Measurements from ENCODE around the gene GLT6D1.

GLT6D1 gene

DNA sequence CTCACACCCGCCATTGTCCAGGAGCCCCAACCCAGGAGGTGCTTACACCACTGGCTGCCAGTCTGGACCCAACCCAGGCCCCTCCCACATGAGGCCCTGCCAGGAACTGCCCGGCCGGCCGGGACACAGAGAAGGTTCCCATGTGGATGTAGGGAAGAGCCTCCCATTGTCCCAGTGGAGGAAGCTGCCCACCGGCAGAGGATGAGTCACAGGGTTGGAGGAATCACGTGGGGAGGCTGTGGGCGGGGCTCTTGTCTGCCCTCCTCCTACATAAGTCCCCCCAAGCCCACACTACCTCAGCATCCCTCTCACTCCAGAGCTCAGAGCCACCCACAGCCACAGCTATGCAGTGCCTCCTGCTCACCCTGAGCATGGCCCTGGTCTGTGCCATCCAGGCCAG is 51.7 kb downstream of the GLT6D1 start:
- no peak for DNase-seq (ENCODE audit: low read depth in 2 of 2, low spot score in 1 of 2)

DNA sequence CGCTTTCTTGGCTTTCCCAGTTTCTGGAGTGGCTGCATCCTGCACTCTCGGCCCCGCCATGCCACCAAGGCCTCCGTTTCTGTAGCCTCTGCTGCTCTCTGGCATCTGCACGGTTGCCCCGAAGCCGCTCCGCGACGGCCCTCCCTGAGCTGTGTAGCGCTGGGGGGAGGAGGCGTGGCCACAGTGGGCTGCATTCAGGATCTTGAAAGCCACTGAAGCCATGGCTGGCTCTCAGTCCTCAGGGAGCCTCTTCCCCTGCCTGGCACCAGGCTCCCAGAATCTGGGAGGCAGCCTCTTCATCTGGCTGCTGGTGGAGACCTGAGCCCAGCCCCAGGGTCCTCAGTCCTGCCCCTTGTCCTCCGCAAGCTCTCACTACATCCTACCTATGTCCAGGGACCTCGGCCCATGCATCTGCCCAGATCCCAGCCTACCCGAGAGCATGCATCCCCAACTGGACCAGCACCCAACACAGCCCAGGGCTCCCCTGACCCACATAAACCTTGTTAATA is 52.7 kb downstream of the GLT6D1 start:
- DNase-seq (ENCODE audit: low read depth in 2 of 2, low spot score in 1 of 2): no peak

DNA sequence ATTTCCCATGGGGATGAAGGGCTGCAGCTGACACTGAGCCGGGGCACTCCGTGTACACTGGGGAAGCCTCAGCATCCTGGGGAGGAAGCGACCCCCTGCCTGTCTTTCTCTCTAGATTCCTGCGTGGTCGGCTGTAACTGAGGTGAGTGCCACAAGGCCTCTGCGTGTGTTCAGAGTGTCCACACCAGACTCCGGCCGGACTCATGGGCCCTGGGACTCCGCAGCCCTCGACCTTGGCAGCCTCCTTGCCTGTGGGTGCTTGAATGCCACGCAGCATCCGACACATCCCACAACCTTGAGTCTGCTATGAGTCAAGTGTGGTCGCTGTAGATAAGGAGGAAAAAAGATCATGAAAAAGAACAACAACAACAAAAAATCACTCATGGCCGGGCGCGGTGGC is 54.4 kb downstream of the GLT6D1 start:
- DNase-seq (ENCODE audit: low read depth in 2 of 2, low spot score in 1 of 2): no peak

DNA sequence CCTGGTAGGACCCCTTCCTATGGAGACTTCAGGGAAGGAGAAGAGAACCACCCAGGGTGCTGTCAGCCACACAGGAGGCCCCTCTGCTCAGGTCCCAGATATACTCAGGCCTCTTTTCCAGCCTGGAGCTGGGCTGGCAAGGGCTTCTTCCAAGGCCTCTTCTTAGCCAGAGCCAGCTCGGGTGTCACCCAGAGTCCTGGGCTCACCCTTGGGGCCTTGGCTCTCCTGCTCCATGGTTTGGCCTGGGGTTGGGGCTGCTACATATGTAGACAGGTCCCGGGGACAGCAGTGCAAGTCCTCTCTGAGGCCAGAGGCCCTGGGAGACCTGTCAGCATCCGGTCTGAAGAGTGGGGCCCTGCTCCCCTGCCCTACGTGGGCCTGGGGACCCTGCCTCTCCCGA is 55.0 kb downstream of the GLT6D1 start:
- no peak for DNase-seq (ENCODE audit: low read depth in 2 of 2, low spot score in 1 of 2)

DNA sequence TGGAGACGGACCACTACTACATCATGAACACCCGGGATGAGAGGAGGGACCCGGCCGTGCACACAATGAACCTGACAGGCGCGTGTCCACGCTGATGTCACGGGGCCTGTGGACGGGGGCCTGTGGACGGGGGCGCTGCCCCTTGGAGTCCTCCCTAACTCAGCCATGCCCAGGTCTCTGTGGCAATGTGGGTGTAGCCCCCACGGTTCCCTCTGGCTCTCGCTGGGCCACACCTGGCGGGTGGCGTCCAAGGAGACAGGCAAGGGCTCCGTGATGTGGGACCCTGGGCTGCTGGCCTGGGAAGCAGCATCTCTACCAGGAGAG is 55.7 kb downstream of the GLT6D1 start:
- DNase-seq (ENCODE audit: low read depth in 2 of 2, low spot score in 1 of 2): no peak

DNA sequence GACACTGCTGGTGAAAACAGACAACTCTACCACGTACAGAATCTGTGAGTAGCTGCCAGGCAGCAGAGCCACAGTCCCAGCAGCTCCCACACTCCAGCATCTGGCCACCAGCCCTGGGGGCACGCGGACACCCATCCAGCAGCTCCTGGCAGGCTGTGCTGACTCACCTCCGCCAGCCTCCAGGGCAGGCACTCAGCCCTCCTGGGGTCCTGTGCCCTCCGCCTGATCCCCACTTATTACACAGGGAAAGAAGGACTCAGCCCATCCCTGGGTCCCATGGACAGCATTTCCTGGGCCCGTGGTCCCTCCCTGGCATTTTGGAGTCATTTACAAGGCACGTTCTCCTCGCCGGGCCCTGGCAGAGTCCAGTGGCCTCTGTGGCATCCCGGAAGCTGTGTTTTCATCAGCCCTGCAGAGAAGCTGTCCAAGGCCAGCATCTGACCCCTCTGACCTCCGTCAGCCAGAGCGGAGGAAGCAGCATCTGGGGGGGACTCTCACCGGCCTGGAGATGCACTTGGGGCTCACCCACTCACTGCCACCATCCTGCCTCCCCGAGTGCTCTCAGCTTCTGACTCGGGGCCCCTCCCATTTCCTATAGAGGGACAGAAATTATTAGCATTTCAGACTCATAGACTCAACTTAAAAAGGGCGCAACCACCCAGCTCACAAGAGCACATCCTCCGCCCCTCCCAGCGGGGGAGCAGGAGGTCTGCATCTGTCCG is 56.2 kb downstream of the GLT6D1 start:
- no peak for DNase-seq (ENCODE audit: low read depth in 2 of 2, low spot score in 1 of 2)

DNA sequence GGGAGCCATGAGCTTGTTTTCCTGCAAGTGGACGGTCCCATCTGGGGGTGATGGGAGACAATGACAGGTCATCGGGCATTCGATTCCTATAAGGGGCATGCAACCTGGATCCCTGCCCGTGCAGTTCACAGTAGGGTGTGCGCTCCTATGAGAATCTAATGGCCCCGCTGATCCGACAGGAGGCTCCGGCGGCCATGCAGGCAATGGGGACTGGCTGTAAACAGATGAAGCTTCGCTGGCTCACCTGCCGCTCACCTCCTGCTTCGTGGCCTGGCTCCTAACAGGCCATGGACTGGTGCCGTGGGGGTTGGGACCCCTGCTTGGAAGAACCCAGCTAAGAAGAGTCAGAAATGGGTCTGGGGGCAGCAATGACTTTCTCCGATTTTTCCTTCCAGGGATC is 56.8 kb downstream of the GLT6D1 start:
- DNase-seq (ENCODE audit: low read depth in 2 of 2, low spot score in 1 of 2): no peak

DNA sequence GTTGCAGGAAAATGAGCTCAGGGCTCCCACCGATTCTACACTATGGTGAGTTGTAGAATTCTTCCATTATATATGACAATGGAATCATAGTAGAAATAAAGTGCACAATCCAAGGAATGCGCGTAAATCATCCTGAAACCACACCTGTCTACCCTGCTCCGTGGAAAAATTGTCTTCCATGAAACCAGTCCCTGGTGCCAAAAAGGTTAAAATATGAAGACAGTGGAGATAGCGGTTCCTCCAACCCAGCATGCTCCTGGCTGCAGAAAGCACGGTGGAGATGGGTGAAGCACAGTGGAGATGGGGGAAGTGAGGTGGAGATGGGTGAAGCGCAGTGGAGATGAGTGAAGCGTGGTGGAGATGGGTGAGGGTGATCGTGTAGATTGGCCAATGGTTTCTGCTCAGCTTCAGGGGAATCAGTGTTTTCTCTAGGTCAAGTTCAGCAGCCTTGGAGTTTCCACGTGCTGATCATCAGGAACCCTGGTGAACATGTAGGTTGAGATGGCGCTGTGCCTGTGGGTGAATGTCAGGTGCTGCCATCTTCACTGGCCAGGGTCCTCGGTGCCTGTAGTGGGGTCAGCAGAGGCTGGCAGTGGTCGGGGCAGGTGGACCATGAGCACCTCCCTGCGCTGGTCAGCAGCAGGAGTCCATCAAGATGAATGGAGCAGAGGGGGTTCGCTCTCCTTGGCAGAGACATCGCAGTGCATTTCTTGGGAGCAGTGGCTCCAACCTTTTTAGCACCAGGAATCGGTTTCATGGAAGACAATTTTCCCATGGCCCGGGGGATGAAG is 57.5 kb downstream of the GLT6D1 start:
- DNase-seq (ENCODE audit: low read depth in 2 of 2, low spot score in 1 of 2): no peak

DNA sequence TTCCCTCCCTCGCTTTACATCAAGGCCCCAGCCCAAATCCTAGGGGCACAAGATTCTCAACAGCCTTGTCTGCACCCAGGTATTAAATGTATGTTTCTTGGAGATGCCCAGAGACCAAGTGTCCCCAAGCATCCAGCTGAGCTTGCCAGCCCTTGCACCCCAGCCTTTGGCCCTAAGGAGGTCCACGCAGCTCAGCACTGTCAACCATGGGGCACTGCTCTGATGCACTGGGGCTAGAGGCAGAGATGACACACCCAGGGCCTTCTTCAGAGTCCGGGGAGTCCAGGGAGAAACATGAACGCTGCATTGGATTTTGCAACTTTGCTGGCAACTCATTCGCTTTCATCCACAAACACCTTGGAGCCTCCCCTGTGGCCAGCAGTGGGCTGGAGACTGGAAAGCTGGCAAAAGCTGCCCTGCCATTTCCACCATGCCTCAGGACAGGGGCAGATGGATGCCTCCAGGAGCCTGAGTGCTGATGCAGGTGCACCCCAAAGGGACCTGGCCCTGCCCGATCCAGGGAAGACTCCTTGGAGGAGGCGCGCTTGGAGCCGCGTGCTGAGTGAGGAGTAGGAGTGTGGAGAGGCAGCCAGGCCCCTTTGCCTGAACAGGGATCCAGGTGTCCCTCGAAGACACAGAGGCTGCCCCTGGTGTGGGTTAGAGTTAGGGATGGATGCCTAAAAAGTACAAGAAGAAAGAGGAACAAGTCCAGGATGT is 58.5 kb downstream of the GLT6D1 start:
- DNase-seq (ENCODE audit: low read depth in 2 of 2, low spot score in 1 of 2): no peak

DNA sequence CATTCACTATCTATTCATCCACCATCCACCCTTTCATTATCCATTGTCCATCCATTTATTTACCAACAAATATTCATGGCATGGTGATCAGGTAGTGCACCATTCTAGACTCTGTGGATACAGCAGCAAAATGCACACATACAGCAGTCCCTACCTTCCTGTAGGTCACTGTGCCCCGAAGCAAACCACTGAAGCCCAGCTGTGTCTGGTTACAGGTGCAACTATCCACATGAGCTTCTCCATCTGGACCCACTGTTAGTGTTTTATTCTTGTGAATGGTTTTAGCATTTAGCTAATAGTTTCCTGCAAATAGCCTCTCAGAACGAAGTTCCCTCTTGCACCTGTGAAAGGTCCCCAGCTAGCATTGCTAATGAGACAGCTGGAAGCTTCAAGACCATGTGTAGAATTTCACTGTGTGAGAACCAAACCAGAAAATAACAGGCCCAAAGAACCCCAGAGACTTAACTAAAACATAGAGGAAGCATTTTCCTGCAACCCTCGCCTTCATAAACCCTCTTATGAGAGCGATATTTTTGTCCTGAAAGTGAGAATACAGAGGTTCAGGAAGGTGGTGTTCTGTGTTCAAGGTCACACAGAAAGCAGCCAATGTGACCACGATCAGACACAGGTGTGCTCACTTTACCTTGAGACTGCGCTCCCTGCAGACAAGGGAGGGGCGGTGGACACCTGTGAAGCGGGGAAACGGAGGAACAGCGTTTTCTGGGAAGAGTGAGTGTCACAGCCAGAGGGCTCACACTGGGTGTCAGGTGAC is 59.3 kb downstream of the GLT6D1 start:
- no peak for DNase-seq (ENCODE audit: low read depth in 2 of 2, low spot score in 1 of 2)

DNA sequence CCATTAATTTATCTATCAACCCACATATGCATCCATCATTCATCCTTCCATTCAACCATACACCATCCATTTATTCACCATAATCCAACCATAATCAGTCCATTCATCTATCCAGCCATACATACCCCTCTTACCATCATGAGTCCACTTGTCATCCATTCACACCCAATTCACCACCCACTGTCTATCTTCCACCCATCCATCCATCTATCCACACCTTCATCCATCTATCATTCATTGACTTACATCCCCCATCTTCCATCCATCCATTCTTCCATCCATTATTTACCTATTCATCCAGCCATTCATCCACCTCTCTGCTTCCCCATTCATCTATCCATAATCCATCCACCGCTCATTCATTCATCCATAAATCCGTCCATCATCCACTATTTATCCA is 60.0 kb downstream of the GLT6D1 start:
- DNase-seq (ENCODE audit: low read depth in 2 of 2, low spot score in 1 of 2): no peak

DNA sequence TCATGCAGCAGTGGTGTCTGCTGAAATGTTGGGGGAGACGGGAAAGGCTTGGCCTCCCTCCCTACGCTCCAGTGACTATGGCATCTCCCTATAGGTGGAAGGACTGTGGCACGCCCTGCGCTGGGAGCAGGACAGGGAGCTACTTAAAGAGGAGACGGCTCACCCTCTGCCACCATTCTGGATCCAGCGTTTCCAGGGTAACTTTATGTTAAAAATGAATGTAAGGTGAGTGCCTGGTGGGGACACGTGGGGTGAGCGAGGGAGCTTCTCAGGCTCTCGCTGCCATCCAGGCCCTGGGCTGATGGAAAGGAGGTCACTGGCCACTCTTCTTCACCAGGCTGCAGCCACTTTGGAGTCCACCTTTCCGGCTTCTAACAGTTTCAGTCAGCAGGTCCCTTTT is 62.1 kb downstream of the GLT6D1 start:
- DNase-seq (ENCODE audit: low read depth in 2 of 2, low spot score in 1 of 2): no peak

DNA sequence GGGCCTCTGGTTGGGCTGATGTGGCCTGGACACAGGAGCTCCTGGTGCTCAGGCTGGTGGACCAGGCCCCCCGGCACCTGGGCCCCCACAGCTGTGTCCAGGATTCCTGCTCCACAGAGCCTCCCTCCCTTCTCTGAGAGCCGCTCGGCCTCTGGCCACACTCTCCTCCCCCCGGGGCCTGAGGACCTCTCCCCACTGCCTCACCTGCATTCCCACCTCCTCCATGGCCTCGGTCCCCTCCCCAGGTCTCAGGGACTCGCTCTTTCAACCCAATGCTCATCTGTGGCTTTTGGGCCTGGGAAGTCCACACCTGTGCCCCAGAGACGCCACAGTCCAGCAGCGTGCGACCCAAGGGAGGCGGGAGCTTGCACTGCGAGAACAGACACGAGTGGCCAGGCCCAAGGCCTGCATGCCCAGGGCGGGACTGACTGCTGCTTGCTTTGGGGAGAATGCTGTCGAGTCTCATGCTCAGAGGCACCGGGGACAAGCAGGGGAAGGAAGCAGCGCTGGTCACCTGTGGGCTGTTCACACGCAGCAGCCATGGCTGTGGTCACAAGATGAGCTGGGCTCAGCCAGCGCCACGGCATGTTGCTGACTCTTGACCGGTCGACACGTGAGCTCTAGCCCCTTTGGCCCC is 63.2 kb downstream of the GLT6D1 start:
- no peak for DNase-seq (ENCODE audit: low read depth in 2 of 2, low spot score in 1 of 2)

DNA sequence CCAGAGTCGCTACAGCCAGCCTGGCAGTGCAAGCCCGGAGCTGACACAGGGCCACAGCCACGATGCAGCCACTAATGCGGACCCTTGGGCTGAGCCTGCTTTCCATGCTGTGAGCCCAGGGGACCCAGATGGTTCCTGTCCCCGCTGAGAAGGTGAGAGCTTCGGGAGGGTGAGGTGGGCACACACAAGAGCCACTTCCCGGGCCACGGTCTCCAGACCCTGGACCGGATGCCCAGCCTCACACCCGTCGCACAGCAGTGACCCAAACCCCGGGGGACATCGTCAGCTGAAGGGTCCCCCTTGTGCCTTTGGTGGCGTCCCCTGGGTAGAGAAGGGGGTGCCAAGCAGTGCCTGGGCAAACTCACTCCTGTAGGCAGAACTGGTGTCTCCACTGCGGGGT is 64.4 kb downstream of the GLT6D1 start:
- DNase-seq (ENCODE audit: low read depth in 2 of 2, low spot score in 1 of 2): no peak

DNA sequence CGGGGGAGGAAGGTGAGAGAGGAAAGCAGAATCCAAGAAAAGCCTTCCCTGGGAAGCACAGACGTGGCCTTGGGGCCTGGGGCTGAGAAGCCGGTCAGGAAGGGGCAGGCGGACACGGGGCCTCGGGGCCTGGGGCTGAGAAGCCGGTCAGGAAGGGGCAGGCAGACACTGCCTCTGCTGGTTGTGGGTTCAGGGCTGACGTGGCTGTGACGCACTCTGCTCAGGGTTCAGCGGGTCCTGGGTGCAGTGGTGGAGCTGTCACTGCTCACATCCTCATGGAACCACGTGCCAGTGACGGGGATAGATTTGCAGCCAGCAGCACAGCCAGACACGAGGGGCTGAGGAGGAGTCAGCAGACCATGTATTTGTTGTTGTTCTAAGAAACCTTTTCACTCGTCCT is 65.0 kb downstream of the GLT6D1 start:
- DNase-seq (ENCODE audit: low read depth in 2 of 2, low spot score in 1 of 2): no peak
